Kidney epithelial cell (primary cell): ENCODE data around the gene RFESD. TPM values are rescaled to one million over a fixed set of nuclear protein-coding genes. Genes with fewer than 3 reads are reported as not detected.
"Not testable (repeated sequence)": the region's sequence is repeated elsewhere in the genome, so short reads cannot be mapped to it uniquely, and the experiment has no call there.

Experiments used
- DNase-seq: peaks from one replicate; pipeline ENCODE4 v3.0.0-alpha.2; 2010; ENCODE audit warnings: low read depth
- H3K27me3 ChIP-seq: 2 replicates; pipeline ENCODE4 v1.6.0; 2011; ENCODE audit warnings: low read length; ENCODE audit not compliant: control insufficient read depth, insufficient read depth
- H3K36me3 ChIP-seq: 2 replicates; pipeline ENCODE4 v1.5.1; 2011; ENCODE audit warnings: low read length; ENCODE audit not compliant: control insufficient read depth, insufficient read depth
- H3K4me3 ChIP-seq: 2 replicates; pipeline ENCODE4 v1.5.1; 2011; ENCODE audit warnings: low read depth, mild to moderate bottlenecking, control low read depth, low read length
- total RNA-seq: library from RNA; depleted of rRNA; stranded (reverse); fragments of >200 nt; gene quantifications from 2 replicates; pipeline ENCODE4 v1.2.3, GENCODE V29; 2015
- TF ChIP-seq, protein P1 (sequence below): IDR thresholded peaks from 2 replicates; pipeline ENCODE4 v1.5.1; 2011; ENCODE audit warnings: mild to moderate bottlenecking, moderate library complexity, low read length, control low read depth, inconsistent platforms; ENCODE audit not compliant: insufficient read depth, poor library complexity, severe bottlenecking

The RFESD gene
- total RNA-seq, 1 donor from 2014 or later: 0.21 TPM

DNA sequence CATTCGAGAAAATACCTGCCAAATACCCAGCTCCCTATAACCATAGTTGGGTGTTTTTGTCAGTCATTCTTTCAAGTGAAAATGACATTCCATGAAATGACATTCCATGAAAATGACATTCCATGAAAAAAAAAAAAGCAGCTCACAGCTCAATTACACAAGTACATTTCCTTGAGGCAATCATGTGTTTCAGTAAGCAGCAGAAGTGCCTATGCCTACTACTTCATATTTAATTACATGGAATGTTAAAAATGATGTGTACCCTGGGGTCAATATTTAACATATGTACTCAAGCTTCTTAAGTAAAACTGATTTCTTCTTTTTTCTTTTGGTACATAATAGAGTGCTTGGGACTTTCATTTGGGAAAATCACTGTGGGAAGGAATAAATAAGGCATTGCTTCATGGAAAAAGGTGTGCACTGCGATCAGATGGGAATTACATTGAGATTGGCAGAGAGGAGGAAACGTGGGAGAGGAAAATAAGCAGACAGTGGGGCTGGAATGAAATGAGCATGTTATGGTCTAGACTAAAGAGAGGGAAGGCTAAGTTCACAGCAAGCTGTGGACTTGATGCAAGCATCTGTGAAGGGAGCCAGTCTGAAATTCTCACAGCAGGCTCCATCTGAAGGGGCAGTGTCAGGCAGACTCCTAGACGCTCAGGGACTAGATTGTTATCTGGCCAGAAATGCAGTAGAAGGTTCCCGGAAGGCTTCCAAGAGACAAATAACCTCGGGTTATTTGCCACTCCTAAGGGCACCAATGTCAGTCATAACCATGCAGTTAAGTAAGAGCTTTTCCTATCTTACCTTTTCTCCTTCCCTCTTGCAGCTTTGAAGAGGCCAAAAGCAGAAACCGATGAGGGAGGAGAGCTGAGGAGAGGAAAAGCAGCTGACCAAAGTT lies 51.5 kb downstream of the RFESD start:
- TF ChIP-seq, protein P1, sequence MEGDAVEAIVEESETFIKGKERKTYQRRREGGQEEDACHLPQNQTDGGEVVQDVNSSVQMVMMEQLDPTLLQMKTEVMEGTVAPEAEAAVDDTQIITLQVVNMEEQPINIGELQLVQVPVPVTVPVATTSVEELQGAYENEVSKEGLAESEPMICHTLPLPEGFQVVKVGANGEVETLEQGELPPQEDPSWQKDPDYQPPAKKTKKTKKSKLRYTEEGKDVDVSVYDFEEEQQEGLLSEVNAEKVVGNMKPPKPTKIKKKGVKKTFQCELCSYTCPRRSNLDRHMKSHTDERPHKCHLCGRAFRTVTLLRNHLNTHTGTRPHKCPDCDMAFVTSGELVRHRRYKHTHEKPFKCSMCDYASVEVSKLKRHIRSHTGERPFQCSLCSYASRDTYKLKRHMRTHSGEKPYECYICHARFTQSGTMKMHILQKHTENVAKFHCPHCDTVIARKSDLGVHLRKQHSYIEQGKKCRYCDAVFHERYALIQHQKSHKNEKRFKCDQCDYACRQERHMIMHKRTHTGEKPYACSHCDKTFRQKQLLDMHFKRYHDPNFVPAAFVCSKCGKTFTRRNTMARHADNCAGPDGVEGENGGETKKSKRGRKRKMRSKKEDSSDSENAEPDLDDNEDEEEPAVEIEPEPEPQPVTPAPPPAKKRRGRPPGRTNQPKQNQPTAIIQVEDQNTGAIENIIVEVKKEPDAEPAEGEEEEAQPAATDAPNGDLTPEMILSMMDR: no peak
- Histone ChIP-seq H3K27me3 (no peaks in the 10 kb centered on the region), H3K4me3 (no peak overlapping the region), H3K36me3 (no peaks in the 10 kb centered on the region)
- peak; percentile 43 for DNase-seq

DNA sequence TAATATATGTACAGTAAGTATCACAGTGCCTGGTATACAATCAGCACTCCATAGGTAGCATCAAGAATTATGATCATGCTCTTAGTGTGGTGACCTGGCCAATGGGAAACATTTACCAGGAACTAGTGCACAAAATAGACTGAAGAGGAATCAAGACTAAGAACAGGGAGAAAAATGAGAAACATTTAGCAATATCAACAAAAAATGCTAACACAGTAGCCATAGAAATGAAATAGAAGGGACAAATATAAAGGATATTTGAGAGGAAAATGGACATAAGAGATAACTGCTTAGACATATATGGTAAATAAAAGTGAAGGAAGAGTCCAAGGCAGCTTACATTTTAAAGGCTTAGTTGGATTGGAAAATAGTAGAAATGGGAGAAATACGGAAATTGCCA lies 52.8 kb downstream of the RFESD start:
- no peak overlapping the region for H3K4me3 ChIP-seq
- no peaks in the 10 kb centered on the region for H3K27me3 ChIP-seq
- TF ChIP-seq, protein P1: no peak
- DNase-seq: no peak
- H3K36me3 ChIP-seq: no peaks in the 10 kb centered on the region

DNA sequence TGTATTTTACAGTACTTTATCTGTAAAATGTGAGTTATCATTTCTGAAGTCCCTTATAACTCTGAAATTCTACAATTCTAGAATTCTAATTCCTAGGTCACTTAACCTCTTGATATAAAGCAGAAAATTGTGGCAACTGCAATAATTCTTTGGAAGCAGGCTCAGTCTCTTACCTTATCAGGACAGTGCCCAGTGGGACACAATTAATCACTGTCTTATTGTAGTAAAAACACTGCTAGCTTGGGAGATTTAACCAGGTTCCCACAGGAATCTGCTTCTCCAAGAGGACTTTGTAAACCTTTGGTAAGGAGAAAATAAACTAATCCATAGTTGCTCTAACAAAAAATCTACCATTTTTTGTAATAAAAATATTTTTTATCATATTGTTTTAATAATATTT lies 54.5 kb downstream of the RFESD start:
- DNase-seq: no peak

DNA sequence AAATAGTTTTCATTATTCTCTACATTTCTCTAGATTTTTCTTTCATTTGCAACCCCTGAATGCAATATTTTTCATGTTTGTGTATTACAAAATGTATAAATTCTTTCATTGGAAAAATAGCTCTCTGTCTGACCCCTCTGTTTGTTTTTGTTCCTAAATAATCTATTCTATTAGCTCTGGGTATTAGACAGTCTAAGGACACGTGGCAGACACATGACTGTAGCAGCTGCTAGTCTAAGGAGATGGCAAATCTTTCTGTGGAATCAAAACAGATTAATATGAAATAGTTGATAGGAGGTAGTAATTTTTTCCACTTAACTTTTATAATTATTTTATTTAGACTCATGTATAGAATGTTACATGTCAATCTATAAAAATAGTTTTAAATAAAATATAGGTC lies 57.6 kb downstream of the RFESD start:
- TF ChIP-seq, protein P1: no peak
- no peak for DNase-seq
- H3K4me3 ChIP-seq: no peak overlapping the region
- no peaks in the 10 kb centered on the region for H3K27me3 ChIP-seq
- H3K36me3 ChIP-seq: no peaks in the 10 kb centered on the region

More for the DNA sequence above, 54.5 kb downstream of the RFESD start:
- TF ChIP-seq, protein P1: no peak
- H3K4me3 ChIP-seq: no peak overlapping the region
- no peaks in the 10 kb centered on the region for H3K27me3 ChIP-seq
- no peaks in the 10 kb centered on the region for H3K36me3 ChIP-seq

DNA sequence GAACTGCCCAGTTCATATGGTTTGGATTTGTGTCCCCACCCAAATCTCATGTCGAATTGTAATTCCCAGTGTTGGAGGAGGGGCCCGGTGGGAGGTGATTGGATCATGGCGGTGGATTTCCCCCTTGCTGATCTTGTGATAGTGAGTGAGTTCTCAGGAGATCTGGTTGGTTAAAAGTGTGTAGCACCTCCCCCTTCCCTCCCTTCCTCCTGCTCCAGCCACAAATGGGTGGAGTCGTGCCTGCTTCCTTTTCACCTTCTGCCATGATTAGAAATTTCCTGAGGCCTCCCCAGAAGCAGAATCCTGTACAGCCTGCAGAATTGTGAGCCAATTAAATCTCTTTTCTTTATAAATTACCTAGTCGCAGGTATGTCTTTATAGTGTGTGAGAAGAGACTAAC lies 59.6 kb downstream of the RFESD start:
- not testable (repeated sequence) for H3K27me3 ChIP-seq, H3K36me3 ChIP-seq, DNase-seq, H3K4me3 ChIP-seq

DNA sequence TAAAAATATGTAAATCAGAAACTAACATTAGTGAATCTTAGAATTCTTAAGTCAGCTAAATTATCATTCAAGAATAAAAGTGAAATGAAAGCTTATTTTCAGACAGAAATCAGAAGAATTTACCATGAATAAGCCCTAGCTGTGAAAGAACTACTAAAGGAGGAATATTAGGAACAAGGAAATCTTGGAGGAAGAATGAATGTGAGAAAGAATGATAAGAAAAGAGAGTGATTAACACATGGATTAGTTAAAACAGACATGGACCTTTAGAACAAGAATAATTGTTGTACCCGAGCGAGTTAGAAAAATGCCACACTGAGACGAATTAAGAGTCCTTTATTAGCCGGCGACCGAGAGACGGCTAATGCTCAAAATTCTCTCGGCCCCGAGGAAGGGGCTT lies 60.5 kb downstream of the RFESD start:
- no peak for DNase-seq
- TF ChIP-seq, protein P1: no peak
- H3K27me3 ChIP-seq: no peaks in the 10 kb centered on the region
- no peaks in the 10 kb centered on the region for H3K36me3 ChIP-seq
- H3K4me3 ChIP-seq: no peak overlapping the region

Other genes with a start within 250 kb of the RFESD start
- 72.6 and 74.9 TPM in 2 replicates for gene SKIC3, start 91.8 kb upstream of the RFESD start, total RNA-seq
- gene ARSK, start 91.7 kb upstream of the RFESD start, total RNA-seq: 6.7 and 8.2 TPM in 2 replicates
- gene GPR150, start 26.7 kb upstream of the RFESD start, total RNA-seq: 0.25 TPM in 1 of 2 replicates, not detected in the other
- not detected in 2 replicates for gene SPATA9, start 36.2 kb downstream of the RFESD start, total RNA-seq
- 68.4 and 93.5 TPM in 2 replicates for gene RHOBTB3, start 84.6 kb downstream of the RFESD start, total RNA-seq
- 120 and 139 TPM in 2 replicates for gene GLRX, start 175.9 kb downstream of the RFESD start, total RNA-seq